GM20000 (cell line): ENCODE measurements around the gene SAMD14.

Experiments used
- DNase-seq: peaks from one replicate; pipeline ENCODE4 v3.0.0; 2012; ENCODE audit warnings: low spot score
- TF ChIP-seq, protein P1 (sequence below): IDR thresholded peaks from 2 replicates; pipeline ENCODE4 v1.5.1; 2012; ENCODE audit warnings: mild to moderate bottlenecking, control low read depth; ENCODE audit errors: extremely low read depth, missing control alignments

SAMD14 gene

DNA sequence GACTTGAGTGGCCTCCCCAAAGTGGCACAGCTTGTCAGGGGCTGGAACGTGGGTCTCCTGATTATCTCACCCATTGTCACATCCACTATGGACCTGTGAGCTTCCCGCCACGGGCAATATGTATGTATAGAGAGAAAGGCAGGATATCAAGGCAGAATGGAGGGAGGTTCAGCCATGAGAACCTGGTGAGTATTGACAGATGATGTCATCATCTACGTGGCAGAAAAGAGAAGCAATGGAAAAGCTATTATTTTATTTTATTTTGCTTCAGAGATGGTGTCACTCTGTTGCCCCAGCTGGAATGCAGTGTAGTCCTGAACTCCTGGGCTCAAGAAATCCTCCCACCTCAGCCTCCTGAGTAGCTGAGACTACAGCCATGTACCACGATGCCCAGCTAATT, 48.2 kb downstream of the SAMD14 start:
- TF ChIP-seq, protein P1, sequence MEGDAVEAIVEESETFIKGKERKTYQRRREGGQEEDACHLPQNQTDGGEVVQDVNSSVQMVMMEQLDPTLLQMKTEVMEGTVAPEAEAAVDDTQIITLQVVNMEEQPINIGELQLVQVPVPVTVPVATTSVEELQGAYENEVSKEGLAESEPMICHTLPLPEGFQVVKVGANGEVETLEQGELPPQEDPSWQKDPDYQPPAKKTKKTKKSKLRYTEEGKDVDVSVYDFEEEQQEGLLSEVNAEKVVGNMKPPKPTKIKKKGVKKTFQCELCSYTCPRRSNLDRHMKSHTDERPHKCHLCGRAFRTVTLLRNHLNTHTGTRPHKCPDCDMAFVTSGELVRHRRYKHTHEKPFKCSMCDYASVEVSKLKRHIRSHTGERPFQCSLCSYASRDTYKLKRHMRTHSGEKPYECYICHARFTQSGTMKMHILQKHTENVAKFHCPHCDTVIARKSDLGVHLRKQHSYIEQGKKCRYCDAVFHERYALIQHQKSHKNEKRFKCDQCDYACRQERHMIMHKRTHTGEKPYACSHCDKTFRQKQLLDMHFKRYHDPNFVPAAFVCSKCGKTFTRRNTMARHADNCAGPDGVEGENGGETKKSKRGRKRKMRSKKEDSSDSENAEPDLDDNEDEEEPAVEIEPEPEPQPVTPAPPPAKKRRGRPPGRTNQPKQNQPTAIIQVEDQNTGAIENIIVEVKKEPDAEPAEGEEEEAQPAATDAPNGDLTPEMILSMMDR: no peak
- no peak for DNase-seq

DNA sequence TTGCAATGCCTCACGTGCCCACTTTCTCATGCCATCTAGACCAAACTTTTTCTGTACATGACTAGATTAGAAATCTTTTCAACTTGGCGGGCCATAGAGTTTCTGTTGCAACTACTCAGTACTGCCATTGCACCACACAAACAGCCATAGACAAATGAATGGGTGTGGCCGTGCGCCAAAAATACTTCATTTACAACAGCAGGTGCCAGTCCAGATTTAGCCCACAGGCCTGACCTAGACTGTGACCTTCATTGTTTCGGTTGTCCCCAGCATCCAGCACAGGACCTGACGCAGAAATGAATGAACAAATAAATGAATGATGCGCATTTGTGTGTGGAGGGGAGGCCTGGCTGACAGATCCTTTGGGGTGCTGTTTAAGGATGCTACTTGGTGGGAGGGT, 49.1 kb downstream of the SAMD14 start:
- no peak for DNase-seq
- TF ChIP-seq, protein P1: no peak

DNA sequence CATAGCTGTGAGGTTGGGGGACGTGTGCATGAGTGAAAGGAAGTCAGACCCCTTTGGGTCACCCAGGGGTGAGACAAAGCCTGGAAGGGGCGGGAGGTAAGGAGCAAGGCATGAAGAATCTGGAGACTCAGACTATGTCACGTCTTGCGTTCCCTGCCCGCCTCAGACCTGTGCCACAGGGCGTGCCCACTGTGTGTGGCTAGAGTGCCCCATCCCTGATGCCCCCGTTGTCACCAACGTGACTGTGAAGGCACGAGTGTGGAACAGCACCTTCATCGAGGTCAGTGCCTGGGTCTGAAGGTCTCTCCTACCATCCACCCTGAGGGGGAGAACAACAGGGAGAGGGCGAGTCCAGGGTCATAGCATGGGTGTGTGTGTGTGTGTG, 49.9 kb downstream of the SAMD14 start:
- TF ChIP-seq, protein P1: no peak
- no peak for DNase-seq

DNA sequence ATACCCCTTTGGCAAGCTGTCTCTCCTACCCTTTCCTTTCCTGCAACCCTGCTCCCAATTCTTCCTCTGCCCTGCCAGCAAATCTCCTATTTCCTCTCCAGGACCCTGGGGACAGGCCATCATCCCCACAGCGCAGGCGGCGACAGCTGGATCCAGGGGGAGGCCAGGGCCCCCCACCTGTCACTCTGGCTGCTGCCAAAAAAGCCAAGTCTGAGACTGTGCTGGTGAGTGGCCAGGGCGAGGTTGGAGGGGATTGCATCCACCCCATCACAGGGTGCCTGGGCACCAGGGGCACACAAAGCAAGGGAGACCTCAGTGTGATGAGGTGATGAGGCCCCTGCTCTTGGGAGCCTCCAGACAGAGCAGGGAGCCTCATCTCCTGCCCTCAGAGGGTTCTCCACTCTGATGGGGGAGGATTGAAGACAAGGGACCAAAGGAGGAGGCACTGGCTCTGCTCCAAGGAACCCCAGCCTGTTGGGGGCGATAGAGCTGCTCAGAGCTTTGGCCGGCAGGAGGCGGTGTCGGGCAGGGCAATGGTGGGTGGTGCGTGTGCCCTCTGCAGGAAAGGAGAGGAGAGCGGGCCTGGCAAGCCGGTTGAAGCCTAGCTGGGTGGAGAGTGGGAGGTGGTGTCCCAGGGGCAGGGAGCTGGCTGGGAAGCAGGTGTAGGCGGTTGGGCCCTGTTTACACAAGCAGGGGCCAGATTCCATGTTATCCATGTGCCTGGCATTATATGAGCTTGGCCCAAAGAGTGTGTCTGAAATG, 50.4 kb downstream of the SAMD14 start:
- TF ChIP-seq, protein P1: peak; percentile 76
- DNase-seq: peak; percentile 70

DNA sequence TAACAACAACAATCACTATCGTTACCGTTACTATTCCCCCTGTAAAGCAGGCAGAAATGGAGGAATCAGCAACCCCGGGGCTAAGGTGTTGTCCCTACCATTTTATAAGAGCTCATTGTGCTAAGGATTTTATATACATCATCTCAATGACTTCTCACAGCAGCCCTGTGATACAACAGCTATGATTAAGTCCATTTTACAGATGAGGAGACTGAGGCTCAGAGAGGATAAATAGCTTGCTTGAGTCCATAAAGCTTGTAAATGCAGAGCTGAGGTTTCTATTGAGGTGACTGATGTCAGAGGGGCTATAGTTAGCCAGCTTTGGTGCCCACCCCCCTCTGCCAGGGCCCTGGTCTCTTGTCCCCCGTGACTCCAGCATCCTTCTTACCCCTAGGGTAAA, 51.5 kb downstream of the SAMD14 start:
- DNase-seq: no peak

DNA sequence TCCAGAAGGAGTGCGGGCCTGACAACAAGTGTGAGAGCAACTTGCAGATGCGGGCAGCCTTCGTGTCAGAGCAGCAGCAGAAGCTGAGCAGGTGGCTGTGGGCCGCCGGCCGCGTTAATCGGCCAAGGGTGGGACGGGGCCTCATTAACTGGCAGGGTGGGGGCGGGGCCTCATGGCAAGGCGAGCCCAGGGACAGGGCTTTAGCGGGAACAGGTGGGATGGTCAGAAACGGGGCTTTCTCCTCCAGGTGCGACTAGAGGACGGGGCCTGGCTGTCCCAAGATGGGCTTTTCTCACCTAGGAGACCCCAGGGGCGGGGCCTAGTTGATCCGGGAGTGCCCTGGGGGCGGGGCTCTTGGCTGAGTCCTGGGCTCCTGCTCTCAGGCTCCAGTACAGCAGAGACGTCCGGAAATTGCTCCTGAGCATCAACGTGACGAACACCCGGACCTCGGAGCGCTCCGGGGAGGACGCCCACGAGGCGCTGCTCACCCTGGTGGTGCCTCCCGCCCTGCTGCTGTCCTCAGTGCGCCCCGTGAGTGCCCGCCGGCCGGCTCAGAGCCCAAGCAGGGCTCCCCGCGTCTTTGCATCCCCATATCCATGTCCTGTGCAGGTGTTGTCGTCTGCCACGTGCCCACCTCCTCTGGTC, 53.2 kb downstream of the SAMD14 start:
- no peak for DNase-seq
- TF ChIP-seq, protein P1: no peak

More for the DNA sequence above, 51.5 kb downstream of the SAMD14 start:
- TF ChIP-seq, protein P1: no peak

DNA sequence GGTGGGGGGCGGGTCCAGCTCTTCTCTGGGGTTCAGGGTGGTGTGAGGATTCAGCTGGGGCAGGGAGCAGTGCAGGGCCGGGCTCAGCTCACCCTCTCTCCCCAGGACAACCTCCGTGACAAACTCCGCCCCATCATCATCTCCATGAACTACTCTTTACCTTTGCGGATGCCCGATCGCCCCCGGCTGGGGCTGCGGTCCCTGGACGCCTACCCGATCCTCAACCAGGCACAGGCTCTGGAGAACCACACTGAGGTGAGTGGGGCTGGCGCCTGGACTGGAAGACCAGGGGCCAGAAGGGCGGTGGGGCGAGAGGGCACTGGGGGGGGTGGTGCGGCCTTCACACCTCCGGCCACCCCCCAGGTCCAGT, 53.8 kb downstream of the SAMD14 start:
- TF ChIP-seq, protein P1: no peak
- no peak for DNase-seq
